ENCODE data around the gene ZSCAN31.

DNA sequence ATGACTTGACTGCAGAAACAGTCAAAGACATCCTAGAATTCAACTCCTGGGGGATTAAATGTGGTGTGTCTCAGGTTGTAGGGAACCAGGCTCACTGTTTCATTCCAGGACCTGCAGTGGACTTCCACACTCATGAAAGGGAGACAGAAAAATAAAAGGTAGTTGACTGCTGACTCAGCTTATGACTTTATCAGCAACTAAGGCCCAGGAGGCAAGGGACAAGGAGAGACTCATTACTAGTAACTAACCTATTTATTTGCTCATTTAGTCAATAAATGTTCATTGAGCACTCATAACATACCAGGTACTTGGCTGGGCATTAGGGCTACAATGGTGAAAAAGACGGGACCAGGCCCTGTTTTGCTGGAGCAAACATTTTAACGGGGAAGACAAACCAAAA lies 2.9 kb downstream of the ZSCAN31 start:
- TF ChIP-seq, protein P1, sequence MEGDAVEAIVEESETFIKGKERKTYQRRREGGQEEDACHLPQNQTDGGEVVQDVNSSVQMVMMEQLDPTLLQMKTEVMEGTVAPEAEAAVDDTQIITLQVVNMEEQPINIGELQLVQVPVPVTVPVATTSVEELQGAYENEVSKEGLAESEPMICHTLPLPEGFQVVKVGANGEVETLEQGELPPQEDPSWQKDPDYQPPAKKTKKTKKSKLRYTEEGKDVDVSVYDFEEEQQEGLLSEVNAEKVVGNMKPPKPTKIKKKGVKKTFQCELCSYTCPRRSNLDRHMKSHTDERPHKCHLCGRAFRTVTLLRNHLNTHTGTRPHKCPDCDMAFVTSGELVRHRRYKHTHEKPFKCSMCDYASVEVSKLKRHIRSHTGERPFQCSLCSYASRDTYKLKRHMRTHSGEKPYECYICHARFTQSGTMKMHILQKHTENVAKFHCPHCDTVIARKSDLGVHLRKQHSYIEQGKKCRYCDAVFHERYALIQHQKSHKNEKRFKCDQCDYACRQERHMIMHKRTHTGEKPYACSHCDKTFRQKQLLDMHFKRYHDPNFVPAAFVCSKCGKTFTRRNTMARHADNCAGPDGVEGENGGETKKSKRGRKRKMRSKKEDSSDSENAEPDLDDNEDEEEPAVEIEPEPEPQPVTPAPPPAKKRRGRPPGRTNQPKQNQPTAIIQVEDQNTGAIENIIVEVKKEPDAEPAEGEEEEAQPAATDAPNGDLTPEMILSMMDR (IDR thresholded peaks at IDR 0.05): no peak
- TF ChIP-seq EZH2 (IDR thresholded peaks at IDR 0.05): no peak

All from neural progenitor cell (in vitro differentiated cells).